NCI-H2171 treated with DMSO at 0.1 percent for 48 hours (cell line): Measurements from ENCODE around the gene ZNF320.
"Not testable (repeated sequence)": the region's sequence is repeated elsewhere in the genome, so short reads cannot be mapped to it uniquely, and the experiment has no call there.

Source experiments
- DNase-seq: peaks from one replicate; lab custom pipeline; 2025; lab: John Stamatoyannopoulos, UW

The ZNF320 gene

DNA sequence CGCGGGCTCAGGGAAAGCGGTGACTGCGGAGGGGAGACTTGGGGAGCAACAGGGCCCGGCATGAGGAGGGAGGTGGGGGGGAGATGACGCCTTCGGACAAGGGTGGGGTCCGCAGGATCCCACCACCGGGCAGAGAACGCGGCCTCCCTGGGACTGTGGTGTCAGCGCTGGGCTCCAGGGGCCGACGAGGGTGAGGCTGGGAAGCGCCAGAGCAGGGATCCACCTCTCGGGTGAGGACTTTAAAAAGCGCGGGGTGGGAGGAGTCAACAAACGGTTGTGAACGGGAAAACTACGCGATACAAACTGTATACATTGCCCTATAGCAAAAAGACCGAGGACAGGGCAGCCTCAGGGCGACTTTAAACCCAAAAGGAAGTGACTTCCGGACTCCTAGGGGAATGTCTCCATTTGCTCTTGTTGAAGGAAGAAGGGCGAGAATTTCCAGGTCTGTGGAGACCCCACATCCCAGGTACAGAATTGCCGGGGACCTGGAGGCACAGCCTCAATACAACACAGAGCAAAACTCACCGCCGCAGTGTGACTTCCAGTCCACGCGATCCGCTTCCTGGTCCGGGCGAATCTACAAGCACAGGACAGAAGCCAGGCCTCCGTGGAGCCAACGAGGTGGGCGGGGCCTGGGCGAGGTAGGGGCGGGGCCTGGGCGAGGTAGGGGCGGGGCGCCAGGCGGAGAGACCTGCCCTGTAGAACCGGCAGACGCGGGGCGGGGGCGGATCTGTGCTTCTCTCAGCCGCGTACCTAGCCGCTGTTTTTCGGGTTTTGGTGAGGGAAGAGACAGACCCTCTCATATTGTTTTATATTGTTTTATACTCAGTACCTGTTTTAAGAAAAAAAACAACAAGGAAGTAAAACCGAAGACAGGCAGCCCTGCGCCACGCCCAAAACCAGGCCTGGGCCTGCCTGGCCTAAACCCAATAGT is 25.7 kb upstream of the ZNF320 start, which contains the start of gene ZNF888:
ZNF888 (minus strand) TSS at position 588 of the 937 bp plus-strand sequence. CDS start 5,555 bp downstream, outside the sequence.
- DNase-seq = peak; percentile 30

DNA sequence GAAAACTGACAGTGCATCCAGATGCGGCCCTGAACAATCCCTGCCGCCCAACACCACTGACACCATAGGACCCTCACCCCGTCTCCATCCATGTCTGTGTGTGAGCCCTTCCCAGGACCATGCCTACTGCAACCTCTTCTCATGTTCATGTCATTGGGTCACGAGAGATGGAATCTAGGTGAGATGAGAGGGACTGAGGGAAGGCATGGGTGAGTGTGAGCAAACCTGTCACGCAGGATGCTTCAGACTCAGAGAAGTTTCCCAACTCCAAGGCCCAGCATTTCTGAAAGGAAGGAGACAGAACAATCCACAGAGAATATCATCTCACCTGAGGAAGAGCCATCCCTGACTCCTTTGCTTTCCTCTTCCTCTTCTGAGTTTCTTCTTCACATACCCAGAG is 20.1 kb upstream of the ZNF320 start:
- DNase-seq = no peak

DNA sequence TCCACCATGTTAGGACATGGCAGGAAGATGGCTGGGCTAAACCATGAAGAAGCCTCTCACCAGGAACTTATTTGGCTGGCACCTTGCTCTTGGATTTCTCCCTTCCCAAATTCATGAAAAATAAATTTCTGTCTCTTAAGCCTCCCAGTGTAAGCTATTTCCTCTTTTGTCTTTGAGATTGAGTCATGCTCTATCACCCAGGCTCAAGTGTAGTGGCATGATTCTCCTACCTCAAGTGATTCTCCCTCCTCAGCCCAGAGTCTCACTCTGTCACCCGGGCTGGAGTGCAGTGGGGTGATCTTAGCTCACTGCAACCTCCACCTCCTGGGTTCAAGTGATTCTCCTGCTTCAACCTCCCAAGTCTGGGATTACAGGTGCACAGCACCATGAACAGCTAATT is 13.2 kb upstream of the ZNF320 start:
- no peak for DNase-seq

DNA sequence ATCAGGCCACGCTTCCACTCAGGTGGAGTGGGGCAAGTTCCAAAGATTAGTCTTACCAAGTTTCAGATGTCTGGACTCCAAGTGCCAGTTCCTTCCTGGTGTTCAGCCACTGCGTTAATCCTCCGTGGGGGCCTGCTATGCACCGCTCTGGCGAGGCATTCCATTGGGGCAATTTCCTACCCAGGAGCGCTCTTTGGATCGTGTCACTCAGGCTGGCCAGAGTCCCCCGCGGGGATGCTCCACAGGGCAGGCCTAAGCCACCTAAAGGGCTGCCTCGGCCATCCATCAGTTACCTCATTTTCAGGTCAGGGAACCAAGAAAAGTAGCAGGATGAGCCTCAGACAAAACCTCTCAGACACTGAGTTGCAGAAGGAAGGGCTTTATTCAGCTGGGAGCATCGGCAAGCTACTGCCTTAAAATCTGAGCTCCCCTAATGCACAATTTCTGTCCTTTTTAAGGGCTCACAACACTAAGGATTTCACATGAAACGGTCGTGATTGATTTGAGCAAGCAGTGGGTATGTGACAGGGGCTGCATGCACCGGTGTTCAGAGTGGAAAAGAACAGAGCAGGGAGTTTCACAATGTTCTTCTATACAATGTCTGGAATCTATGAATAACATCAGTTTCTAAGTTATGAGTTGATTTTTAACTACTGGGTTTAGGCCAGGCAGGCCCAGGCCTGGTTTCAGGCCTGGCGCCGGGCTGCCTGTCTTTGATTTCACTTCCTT is 6.8 kb upstream of the ZNF320 start:
- not testable (repeated sequence) for DNase-seq

DNA sequence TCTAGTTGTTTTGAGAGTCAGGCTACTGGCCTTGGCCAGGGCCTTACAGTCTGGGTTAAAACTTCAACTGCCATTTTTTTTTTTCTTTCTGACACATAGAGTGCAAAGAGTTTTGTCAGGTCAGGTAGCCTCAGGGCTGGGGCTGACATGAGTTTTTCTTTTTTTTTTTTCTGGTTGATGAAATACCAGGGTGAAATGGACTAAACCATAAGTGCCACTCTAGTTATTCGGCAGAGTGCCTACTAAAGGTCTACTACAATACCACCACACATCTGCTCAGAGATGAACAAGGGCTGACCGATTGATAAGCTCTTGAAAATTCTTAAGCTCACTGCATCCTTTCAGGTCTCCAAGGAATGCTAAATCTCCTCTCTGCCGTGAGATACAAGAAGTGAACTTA is 4.4 kb upstream of the ZNF320 start:
- no peak for DNase-seq

DNA sequence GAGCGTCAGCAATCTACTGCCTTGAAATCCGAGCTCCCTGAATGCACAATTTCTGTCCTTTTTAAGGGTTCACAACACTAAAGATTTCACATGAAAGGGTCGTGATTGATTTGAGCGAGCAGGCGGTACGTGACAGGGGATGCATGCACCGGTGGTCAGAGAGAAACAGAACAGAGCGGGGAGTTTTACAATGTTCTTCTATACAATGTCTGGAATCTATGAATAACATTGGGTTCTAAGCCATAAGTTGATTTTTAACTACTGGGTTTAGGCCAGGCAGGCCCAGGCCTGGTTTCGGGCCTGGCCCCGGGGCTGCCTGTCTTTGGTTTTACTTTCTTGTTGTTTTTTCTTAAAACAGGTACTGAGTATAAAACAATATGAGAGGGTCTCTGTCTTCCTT is 1.2 kb upstream of the ZNF320 start:
- DNase-seq = not testable (repeated sequence)

DNA sequence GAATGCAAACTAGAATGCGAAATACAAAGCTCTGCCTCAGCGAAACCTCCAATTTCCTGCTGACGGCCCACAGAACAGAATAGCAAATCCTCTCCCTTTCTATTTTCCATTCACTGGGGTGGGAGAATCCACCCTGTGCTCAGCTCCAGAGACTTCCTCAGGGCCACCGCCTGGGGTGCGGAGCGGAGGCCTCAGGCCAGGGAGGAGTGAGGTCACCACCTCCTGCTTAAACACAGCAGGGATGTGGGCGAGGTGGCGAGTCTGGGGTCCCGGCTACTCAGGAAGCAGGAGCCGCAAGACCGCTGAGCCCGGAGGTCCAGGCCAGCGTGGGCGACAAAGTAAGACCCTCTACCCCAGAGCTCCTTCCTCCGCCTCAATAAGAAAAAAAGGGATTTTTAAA is 666 bp upstream of the ZNF320 start:
- no peak for DNase-seq

DNA sequence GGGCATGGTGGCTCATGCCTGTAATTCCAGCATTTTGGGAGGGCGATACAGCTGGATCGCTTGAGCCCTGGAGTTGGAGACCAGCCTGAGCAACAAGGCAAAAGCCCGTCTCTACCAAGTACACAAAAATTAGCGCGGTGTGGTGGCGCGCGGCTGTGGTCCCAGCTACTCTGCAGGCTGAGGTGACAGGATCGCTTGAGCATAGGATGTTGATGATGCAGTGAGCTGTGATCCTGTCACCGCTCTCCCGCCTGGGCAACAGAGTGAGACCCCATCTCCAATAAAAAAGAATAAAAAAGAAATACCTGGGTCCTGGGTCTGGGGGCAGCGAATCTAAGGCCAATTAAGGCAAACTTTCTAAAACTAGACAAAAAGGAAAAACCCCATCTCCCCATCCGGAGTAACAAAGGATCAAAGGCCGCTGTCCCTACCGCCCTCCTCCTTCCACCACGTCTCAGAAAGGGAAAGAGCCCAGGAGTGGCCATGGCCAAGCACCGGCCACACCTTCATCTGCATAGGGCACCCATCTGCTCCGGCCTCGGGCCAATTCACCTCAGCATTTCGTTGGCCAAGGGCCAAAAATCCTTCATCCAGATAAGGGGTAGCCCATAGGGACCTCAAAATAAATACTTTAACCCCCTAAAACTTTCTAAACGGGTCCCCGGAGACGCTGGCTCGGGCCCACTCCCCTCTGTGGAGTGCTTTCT is 851 bp downstream of the ZNF320 start:
- no peak for DNase-seq

DNA sequence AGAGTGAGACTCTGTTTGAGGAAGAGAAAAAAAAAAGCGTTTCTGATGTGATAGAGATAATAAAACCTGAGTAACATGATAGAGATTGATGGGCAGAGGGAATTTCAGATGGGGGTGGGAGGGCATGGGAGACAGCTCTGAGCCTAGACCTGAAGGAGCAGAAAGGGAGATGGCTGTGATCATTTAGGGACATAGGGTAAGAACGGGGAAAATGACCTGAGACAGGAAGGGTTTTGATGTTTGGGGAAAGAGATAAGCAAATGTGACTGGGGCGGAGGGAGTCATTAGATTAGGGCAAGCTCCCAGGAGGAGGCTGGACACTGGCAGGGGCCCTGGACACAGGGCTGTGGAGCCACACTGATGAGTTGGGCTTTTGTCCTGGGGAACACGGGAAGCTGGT is 6.1 kb downstream of the ZNF320 start:
- DNase-seq = no peak

DNA sequence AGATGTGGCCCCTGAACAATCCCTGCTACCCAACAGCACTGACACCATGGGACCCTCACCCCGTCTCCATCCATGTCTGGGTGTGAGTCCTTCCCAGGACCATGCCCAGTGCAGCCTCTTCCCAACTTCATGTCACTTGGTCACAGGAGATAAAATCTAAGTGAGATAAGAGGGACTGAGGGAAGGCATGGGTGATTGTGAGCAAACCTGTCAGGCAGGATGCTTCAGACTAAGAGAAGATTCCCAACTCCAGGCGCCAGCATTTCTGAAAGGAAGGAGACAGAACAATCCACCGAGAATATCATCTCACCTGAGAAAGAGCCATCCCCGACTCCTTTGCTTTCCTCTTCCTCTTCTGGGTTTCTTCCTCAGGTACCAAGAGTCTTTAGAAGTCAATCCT is 7.5 kb downstream of the ZNF320 start:
- DNase-seq = no peak

DNA sequence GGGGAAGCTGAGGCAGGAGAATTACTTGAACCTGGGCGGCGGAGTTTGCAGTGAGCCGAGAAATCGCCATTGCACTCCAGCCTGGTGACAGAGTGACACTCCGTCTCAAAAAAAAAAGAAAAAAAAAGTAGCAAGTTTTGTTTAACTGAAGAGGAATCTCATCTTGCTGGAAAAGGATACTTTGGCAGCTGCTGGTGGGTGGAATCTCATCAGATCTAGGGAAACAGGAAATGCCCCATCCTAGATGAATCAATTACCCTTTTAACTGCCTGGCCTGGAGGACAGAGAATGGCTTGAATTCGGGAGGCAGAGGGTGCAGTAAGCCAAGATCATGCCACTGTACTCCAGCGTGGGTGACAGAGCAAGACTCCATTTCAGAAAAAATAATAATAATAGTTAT is 8.4 kb downstream of the ZNF320 start:
- no peak for DNase-seq

DNA sequence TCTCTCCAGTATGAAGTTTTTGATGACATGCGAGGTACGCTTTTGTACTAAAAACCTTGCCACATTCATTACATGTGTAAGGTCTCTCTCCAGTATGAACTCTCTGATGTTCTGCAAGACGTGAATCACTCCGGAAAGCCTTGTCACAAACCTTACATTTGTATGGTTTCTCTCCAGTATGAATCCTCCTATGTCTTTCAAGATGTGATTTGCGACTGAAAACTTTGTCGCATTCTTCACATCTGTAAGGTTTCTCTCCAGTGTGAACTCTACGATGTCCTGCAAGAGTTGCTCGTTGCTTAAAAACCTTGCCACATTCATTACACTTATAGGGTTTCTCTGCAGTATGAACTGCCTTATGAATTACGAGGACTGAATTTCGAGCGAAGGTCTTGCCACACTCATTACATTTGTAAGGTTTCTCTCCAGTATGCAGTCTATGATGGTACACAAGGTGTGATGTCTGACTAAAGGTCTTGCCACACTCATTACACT is 16.5 kb downstream of the ZNF320 start:
- DNase-seq = no peak

DNA sequence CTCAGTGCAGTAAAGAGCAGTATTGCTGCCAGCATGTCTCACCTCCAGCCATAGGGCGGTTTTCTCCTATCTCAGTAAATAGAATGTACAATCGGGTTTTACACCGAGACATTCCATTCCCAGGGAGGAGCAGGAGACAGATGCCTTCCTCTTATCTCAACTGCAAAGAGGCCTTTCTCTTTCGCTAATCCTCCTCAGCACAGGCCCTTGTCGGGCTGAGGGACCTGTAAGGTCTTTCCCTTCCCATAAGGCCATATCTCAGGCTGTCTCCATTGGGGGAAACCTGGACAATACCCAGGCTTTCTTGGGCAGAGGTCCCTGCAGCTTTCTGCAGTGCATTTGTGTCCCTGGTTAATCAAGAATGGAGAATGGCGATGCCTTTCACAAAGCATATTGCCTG is 24.4 kb downstream of the ZNF320 start:
- DNase-seq = not testable (repeated sequence)

DNA sequence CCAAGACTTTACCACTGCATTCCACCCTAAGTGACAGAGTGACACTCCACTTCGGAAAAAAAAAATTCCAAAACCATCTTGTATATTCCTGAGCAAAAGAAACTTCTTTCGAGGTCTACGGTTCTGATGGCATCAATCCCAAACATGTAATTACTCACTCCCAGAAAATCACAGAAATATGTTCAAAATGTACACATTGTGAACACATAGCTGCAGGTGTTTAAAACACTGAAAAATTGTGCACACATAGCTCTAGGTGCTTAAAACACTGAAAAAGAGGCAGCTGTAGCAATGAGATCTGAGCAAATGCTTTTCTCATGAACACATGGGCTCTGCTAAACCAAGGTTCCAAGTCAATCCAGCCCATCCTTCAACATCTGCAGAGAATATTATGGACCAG is 26.0 kb downstream of the ZNF320 start:
- DNase-seq = no peak

DNA sequence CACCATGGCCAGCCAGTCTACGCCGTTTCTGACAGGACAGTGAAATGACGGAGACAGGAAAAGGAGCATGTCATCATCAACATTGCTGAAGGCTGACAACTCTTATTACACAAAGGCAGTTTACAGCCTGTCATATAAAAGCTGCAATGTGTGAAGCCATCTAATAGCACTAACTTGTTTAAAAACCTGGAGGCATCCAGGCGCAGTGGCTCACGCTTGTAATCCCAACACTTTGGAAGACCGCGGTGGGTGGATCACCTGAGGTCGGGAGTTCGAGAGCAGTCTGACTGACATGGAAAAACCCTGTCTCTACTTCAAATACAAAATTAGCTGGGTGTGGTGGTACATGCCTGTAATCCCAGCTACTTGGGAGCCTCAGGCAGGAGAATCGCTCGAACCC is 29.4 kb downstream of the ZNF320 start:
- not testable (repeated sequence) for DNase-seq

DNA sequence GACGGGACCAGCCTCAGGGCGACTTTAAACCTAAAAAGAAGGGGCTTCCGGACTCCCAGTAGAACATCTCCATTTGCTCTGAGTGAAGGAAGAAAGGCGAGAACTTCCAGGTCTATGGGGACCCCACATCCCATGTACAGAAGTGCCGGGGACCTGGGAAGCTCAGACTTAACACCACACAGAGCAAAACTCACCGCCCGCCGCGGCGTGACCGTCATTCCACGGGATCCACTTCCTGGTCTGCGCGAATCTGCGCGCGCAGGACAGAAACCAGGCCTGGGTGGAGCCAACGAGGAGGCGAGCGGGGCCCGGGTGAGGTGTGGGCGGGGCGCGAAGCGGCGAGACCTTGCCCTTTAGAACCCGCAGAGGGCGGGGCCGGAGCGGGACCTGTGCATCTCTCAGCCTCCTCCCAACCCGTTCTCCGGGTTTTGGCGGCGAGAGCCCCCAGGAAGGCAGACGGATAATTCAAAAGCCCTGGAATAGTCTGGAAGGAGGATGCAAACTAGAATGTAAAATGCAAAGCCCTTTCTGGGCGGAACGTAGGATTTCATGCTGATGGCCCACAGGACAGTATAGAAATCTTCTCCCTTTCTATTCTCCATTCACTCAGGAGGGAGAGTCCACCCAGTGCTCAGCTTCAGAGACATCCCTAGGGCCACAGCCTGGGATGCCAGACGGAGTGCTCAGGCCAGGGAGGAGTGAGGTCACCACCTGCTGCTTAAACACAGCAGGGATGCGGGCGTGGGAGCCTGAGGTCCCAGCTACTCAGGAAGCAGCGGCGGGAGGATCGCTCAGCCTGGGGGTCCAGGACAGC is 39.9 kb downstream of the ZNF320 start, which contains the start of gene ZNF468:
ZNF468 (minus strand) TSS at position 242 of the 814 bp plus-strand sequence. CDS start 3,347 bp downstream, outside the sequence.
- peak; percentile 73 for DNase-seq

DNA sequence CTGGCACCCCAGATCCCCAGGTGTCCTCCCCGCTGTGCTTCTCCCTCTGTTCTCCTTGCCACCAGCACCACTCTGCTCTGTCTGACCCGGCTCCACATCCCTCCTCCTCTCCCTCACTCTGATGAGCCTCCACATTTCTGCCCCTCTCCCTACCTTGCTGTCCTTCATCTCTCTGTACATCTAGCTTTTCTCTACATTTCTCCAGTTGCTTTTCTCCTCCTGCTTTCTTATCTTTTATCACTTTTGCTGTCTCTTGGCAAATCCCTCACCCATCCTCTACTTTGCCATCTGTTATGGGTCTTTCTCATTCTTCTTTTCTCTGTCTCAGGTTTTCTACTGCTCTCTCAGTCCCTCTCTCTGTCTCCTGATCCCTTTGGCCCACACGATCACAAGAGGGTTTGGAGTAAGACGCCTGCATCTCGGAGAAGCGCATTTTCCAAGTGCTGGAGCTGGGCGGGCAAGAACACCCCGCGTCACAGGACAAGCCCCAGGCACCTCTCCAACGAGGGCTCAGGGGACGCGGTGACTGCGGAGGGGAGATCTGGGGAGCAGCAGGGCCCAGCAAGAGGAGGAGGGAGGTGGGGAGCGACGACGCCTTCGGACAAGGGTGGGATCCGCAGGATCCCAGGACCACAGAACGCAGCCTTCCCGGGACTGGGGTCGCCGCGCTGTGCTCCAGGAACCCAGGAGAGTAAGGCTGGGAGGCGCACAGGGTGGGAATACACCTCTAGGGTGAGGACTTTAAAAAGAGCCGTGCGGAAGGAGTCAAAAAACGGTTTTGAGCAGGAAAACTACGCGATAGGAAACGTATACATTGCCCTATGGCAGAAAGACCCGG is 40.7 kb downstream of the ZNF320 start:
- DNase-seq = not testable (repeated sequence)
